HG03432 (cell line): ENCODE results near the gene TBL3.

Experiments used
- ATAC-seq: cut with Tn5 transposase; IDR thresholded peaks from one replicate; pipeline ENCODE4 v1.9.1; 2021; ENCODE audit warnings: mild to moderate bottlenecking, moderate library complexity; ENCODE audit not compliant: unreplicated experiment

Gene TBL3

GRCh38 chr16:2013527-2013926 lies 41.7 kb downstream of the TBL3 start:
- no peak for ATAC-seq

- ATAC-seq: no peak
Observed at GRCh38 chr16:2015117-2015946, 43.5 kb downstream of the TBL3 start.

GRCh38 chr16:2015947-2016208 lies 44.0 kb downstream of the TBL3 start:
- ATAC-seq: no peak

- ATAC-seq: no peak
Observed at GRCh38 chr16:2016407-2016922, 44.6 kb downstream of the TBL3 start.

- no peak for ATAC-seq
Observed at GRCh38 chr16:2019518-2019920, 47.7 kb downstream of the TBL3 start, which contains the start of gene NPW. NPW (plus strand) TSS chr16:2019785.

GRCh38 chr16:2019921-2020831 lies 48.3 kb downstream of the TBL3 start:
- no peak for ATAC-seq

GRCh38 chr16:2022723-2023091 lies 50.9 kb downstream of the TBL3 start:
- ATAC-seq: no peak

- peak; percentile 81 for ATAC-seq
Observed at GRCh38 chr16:2023092-2024031, 51.5 kb downstream of the TBL3 start.

GRCh38 chr16:2024032-2024420 lies 52.2 kb downstream of the TBL3 start:
- no peak for ATAC-seq

- ATAC-seq: no peak
Observed at GRCh38 chr16:2025251-2025650, 53.4 kb downstream of the TBL3 start.

- ATAC-seq: no peak
Observed at GRCh38 chr16:2025878-2026460, 54.1 kb downstream of the TBL3 start.

- no peak for ATAC-seq
Observed at GRCh38 chr16:2026461-2027023, 54.7 kb downstream of the TBL3 start, which contains the start of gene NHERF2. NHERF2 (plus strand) TSS chr16:2026902; CDS start chr16:2027006, 104 bp downstream.

GRCh38 chr16:2027024-2028010 lies 55.5 kb downstream of the TBL3 start:
- ATAC-seq: no peak

- no peak for ATAC-seq
Observed at GRCh38 chr16:2028146-2028545, 56.3 kb downstream of the TBL3 start.

GRCh38 chr16:2028620-2029220 lies 56.9 kb downstream of the TBL3 start:
- ATAC-seq: no peak

- no peak for ATAC-seq
Observed at GRCh38 chr16:2029350-2029749, 57.5 kb downstream of the TBL3 start.

GRCh38 chr16:2030036-2030435 lies 58.2 kb downstream of the TBL3 start:
- no peak for ATAC-seq

GRCh38 chr16:2031081-2031577 lies 59.3 kb downstream of the TBL3 start:
- no peak for ATAC-seq
